NT2/D1 (cell line): ENCODE data around the gene MAN2B1.
A peak's percentile ranks its signal among the peaks of the same experiment; 100 is the strongest.
"Not testable (repeated sequence)": the region's sequence is repeated elsewhere in the genome, so short reads cannot be mapped to it uniquely, and the experiment has no call there.

Source experiments
- DNase-seq: peaks from one replicate; pipeline ENCODE4 v3.0.0-alpha.2; 2011; ENCODE audit warnings: low read depth, low spot score
- H3K27me3 ChIP-seq: 2 replicates; pipeline ENCODE4 v1.6.0; 2011; ENCODE audit warnings: mild to moderate bottlenecking; ENCODE audit not compliant: insufficient read length, insufficient read depth
- H3K36me3 ChIP-seq: 2 replicates; pipeline ENCODE4 v1.6.1; 2011; ENCODE audit warnings: mild to moderate bottlenecking, low read length, mixed read lengths; ENCODE audit not compliant: insufficient read depth, insufficient read length
- H3K4me1 ChIP-seq: 2 replicates; pipeline ENCODE4 v1.5.1; 2011; ENCODE audit not compliant: insufficient read depth, insufficient read length
- H3K4me3 ChIP-seq: 2 replicates; pipeline ENCODE4 v1.5.1; 2011; ENCODE audit warnings: low read depth; ENCODE audit not compliant: insufficient read length
- H3K9ac ChIP-seq: 2 replicates; pipeline ENCODE4 v1.6.0; 2011; ENCODE audit warnings: low read depth; ENCODE audit not compliant: insufficient read length
- H3K9me3 ChIP-seq: 2 replicates; pipeline ENCODE4 v1.5.1; 2011; ENCODE audit warnings: mild to moderate bottlenecking, low read length; ENCODE audit not compliant: insufficient read depth
- SUZ12 ChIP-seq: IDR thresholded peaks from 2 replicates; pipeline ENCODE4 v1.6.1; 2011; ENCODE audit not compliant: insufficient read length, insufficient read depth; ENCODE audit errors: extremely low read depth
- YY1 ChIP-seq: IDR thresholded peaks from 2 replicates; pipeline ENCODE4 v1.6.1; 2011; ENCODE audit not compliant: insufficient read length, insufficient read depth
- ZNF274 ChIP-seq: IDR thresholded peaks from 2 replicates; pipeline ENCODE4 v1.6.1; 2011; ENCODE audit warnings: mild to moderate bottlenecking, low read depth, low read length

Gene MAN2B1

DNA sequence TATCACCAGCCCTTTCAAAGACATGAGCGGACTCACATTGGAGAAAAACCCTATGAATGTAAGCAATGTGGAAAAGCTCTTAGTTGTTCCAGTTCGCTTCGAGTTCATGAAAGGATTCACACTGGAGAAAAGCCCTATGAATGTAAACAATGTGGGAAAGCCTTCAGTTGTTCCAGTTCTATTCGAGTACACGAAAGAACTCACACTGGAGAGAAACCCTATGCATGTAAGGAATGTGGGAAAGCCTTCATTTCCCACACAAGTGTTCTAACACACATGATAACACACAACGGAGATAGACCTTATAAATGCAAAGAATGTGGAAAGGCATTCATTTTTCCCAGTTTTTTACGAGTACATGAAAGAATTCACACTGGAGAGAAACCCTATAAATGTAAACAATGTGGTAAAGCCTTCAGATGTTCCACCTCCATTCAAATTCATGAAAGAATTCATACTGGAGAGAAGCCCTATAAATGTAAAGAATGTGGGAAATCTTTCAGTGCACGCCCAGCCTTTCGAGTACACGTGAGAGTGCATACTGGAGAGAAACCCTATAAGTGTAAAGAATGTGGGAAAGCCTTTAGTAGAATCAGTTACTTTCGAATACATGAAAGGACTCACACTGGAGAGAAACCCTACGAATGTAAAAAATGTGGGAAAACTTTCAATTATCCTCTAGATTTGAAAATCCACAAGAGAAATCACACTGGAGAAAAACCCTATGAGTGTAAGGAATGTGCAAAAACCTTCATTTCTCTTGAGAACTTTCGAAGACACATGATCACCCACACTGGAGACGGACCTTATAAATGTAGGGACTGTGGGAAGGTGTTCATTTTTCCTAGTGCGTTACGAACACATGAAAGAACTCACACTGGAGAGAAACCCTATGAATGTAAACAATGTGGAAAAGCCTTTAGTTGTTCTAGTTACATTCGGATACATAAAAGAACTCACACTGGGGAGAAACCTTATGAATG lies 38.2 kb downstream of the MAN2B1 start:
- Histone ChIP-seq H3K9ac (no peak overlapping the region), H3K4me3 (no peak overlapping the region), H3K27me3 (no peaks in the 10 kb centered on the region), H3K36me3 (peaks cover 80% of the 10 kb centered on the region), H3K9me3 (peaks cover 74% of the 10 kb centered on the region), H3K4me1 (no peaks in the 10 kb centered on the region)
- no peak for DNase-seq
- TF ChIP-seq YY1 (no peak), SUZ12 (no peak), ZNF274 (peak; percentile 78)

DNA sequence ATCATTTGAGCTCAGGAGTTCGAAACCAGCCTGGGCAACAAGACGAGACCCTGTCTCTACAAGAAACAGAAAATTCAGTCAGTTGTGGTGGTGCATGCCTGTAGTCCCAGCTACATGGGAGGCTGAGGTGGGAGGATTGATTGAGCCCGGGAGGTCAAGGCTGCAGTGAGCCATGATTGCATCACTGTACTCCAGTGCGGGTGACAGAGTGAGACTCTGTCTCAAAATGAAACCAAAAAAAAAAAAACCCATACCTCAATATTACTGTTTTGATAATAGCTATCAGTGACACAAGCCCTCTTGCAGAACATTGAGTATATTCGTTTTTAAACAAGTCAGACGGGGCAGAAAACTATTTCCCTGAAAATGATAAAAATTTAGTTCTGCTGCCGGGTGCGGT lies 39.6 kb downstream of the MAN2B1 start:
- TF ChIP-seq ZNF274 (no peak), YY1 (no peak), SUZ12 (no peak)
- H3K36me3 ChIP-seq, result peaks cover 73% of the 10 kb centered on the region
- no peak for DNase-seq
- H3K9ac ChIP-seq, result no peak overlapping the region
- H3K9me3 ChIP-seq, result peaks cover 80% of the 10 kb centered on the region
- H3K4me1 ChIP-seq, result no peaks in the 10 kb centered on the region
- no peak overlapping the region for H3K4me3 ChIP-seq
- H3K27me3 ChIP-seq, result no peaks in the 10 kb centered on the region

DNA sequence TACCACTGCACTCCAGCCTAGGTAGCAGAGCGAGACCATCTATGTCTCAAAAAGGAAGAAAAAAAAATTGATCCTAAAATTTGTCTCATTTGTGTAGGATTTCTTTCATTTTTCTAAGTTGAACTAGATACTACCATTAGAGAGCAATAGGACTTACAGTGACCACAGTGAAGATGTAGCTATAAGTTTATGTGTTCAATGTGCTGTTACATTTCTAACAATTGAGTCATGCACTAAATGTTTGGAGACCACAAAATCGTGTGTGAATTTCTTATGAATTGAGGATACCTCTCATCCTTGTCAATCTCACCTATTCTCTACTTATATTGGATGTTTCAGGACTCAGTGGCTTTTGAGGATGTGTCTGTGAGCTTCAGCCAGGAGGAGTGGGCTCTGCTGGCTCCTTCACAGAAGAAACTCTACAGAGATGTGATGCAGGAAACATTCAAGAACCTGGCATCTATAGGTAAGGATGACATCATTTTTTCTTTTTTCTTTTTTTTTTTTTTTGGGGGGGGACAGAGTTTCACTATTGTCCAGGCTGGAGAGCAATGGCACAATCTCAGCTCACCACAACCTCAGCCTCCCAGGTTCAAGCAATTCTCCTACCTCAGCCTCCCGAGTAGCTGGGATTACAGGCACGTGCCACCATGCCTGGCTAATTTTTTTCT lies 43.0 kb downstream of the MAN2B1 start:
- H3K36me3 ChIP-seq, result peaks cover 46% of the 10 kb centered on the region
- H3K9ac ChIP-seq, result no peak overlapping the region
- TF ChIP-seq SUZ12 (no peak), ZNF274 (no peak), YY1 (no peak)
- peaks cover 70% of the 10 kb centered on the region for H3K9me3 ChIP-seq
- no peaks in the 10 kb centered on the region for H3K4me1 ChIP-seq
- DNase-seq, result no peak
- H3K27me3 ChIP-seq, result no peaks in the 10 kb centered on the region
- no peak overlapping the region for H3K4me3 ChIP-seq

DNA sequence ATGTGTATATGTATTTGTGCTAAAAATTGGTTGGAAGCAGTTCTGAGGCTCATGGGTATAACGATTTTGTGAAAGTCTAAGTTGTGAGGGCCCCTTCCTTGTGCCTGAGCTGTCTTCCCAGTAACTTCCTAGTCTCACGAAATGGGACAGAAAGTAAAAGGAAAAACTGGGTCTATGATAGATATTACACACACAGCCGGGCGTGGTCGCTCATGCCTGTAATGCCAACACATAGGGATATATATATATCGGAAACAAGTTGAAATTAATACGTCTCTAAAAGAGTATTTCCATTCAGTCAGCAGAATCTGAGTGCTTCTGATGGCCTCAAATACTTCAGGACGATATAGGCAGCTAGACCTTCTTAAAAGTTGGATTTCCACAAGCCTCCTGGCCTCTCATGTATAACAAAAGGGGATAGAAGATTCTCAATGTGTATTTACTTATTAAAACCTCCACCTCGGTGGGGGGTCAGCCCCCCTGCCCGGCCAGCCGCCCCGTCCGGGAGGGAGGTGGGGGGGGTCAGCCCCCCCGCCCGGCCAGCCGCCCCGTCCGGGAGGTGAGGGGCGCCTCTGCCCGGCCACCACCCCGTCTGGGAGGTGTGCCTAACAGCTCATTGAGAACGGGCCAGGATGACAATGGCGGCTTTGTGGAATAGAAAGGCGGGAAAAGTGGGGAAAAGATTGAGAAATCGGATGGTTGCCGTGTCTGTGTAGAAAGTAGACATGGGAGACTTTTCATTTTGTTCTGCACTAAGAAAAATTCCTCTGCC lies 45.1 kb downstream of the MAN2B1 start:
- H3K4me1 ChIP-seq, H3K27me3 ChIP-seq, H3K9ac ChIP-seq, DNase-seq, H3K4me3 ChIP-seq: not testable (repeated sequence)
- Histone ChIP-seq H3K36me3 (peaks cover 32% of the 10 kb centered on the region), H3K9me3 (peaks cover 50% of the 10 kb centered on the region)

DNA sequence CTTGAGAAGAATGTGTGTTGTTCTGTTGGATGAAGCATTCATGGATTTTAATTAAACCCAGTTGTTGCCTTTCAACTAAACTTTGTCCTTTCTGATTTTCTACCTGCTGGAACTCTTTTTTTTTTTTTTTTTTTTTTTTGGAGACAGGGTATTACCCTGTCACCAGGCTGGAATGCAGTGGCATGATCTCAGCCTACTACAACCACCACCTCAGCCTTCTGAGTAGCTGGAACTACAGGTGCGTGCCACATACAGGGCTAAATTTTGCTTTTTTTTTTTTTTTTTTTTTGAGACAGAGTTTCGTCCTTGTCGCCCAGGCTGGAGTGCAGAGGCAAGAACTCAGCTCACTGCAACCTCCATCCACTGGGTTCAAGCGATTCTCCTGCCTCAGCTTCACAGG lies 48.9 kb downstream of the MAN2B1 start:
- Histone ChIP-seq H3K36me3 (peaks cover 29% of the 10 kb centered on the region), H3K4me3 (no peak overlapping the region)

DNA sequence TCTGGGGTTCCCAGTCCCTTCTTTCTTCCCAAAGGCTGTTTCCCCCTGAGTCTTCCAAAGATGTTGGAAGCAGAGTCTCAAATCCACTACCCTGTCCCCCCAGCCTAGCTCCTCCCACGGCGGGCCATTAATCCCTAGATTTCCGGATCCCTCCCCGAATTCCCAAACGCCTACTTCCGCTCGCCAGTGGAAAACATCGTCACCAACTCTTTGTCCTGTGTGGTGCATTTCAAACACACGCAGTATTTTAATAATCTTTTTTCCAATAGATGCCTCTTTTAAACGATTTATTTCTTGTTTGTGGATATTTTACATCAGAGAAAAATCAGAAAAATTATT lies 55.2 kb downstream of the MAN2B1 start:
- Histone ChIP-seq H3K9ac (peak overlapping the region; percentile 100), H3K4me1 (no peaks in the 10 kb centered on the region), H3K9me3 (no peaks in the 10 kb centered on the region), H3K36me3 (peaks cover 57% of the 10 kb centered on the region), H3K4me3 (peak overlapping the region; percentile 99), H3K27me3 (no peaks in the 10 kb centered on the region)
- peak; percentile 25 for DNase-seq
- TF ChIP-seq YY1 (no peak), SUZ12 (no peak), ZNF274 (no peak)

More for the DNA sequence above, 48.9 kb downstream of the MAN2B1 start:
- Histone ChIP-seq H3K27me3 (no peaks in the 10 kb centered on the region), H3K4me1 (no peaks in the 10 kb centered on the region), H3K9me3 (peaks cover 14% of the 10 kb centered on the region; the same call in 1 of the 2 replicates), H3K9ac (no peak overlapping the region)
- TF ChIP-seq YY1, result no peak
- TF ChIP-seq ZNF274, result no peak
- TF ChIP-seq SUZ12, result no peak
- no peak for DNase-seq
